ENCODE results near the gene LASP1.
"Not testable (repeated sequence)": the region's sequence is repeated elsewhere in the genome, so short reads cannot be mapped to it uniquely, and the experiment has no call there.

LASP1 gene

DNA sequence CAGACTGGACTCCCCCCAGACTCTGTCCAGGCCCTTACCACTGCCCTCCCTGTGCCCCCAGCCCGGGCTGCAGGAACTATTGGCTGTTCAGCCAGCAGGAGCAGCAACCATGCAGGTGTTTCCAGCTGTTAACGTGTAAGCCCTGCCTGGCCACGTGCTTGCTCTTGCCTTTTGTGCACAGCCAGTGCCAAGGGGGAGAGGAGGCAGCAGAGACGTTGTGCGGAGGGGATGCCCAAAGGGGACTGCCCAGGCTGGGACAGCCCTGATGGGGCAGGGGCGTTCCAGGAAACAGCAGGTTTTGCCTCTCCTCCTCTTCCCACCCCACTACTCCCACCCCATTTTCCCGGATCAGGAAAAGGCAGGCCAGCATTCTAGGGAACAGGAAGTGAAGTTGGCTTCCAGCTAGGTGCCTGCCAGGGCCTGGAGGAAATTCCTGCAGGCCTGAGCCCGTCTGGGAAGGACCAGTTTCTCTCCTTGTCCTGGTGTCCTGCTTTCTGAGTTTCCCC, 38.9 kb downstream of the LASP1 start:
- DNase-seq (ENCODE audit: low read depth, low spot score) = no peak

GRCh38 chr17:38910325-38910724, 40.5 kb downstream of the LASP1 start:
- DNase-seq (ENCODE audit: low read depth, low spot score) = peak; percentile 17

DNA sequence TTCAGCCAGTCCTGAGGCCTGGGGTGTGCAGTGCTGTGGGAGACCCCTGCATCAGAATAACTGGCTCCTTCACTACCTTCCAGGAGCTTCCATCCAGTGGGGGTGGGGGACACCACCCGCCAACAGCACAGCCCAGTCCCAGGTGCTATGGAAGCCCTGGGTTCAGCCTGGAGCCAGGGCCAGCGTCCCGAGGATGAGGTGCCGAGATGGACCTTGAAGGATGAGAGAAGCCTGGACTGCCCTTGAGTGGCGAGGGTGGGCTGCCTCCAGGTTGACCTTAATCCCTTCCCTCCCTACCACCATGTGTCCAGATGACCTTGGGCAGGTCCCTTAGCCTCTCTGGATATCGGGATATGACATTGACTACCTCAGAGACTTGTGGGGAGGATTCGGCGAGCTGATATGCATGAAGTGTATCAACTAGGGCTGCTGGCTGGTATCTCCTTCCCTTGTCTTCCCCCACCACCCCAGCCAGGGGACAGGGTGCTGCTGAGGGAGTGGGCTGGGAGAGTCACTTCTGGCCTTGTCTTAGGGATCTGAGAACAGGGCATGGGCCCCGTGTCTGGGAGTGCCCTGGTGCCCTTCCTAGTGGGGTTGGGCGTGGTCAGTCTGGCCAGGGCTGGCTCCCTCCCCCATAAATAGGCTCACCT, 41.3 kb downstream of the LASP1 start:
- no peak for DNase-seq (ENCODE audit: low read depth, low spot score)

- not testable (repeated sequence) for DNase-seq (ENCODE audit: low read depth, low spot score)
Observed at GRCh38 chr17:38911731-38912081, 41.8 kb downstream of the LASP1 start.

DNA sequence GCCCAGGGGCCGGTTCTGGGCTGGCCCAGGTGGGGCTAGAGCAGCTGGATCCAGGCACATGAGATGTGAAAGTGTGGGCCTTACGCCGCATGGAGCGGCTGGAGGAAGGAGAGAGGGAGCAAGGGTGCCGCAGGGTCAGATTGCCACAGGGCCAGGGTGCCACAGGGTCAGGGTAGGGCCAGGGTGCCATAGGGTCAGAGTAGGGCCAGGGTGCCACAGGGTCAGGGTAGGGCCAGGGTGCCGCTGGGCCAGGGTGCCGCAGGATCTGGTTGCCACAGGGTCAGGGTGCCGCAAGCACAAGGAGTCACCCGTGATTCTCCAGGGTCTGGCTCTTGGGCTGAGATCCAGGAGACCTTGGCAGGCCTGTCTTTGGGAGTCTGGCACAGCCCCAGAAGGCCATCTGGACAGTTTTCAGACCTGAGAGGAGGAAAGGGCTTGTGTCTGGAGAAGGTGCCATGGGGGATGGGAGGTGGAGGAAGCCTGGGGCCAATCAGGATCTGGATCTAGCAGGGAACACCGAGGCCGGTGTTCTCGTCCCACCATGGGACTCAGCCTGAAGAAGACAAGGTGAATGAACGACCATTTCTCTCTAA, 42.5 kb downstream of the LASP1 start:
- DNase-seq (ENCODE audit: low read depth, low spot score) = no peak

DNA sequence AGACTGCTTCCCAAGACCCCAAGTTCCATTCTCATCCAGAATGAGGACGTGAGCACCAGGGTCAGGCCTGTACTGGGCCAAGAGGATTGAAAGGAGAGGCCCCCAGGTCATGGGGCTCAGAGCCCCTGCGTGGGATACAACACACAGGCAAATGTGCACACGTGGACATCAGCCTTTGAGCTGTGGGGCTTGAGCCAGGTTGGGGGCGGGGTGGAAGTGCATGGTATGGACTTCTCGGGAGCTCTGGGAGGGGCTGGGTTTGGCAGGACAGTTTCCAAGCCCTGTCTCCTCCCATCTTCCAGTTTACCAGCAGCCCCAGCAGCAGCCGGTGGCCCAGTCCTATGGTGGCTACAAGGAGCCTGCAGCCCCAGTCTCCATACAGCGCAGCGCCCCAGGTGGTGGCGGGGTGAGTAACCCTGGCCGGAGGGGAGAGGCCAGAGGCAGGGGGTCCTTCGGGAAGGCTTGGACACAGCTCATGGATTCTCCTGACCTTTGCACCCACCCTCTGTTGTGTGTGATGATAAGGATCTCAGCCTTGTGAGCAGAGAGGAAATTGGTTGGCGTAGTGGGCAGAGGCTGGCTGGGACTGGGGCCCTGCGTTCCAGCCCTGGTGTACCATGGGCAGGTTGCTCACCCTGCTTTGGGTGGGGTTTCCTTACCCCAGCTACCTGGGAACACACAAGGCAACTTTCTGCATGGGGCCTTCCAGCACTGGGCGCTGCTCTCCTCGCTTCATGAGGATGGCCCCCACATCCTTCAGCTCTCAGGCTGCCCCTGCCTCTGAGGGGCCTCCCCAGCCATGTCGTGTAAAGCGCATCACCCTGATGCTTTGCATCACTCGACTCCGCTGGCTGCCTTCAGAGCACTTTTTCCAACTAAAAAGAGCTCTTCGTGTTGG, 45.1 kb downstream of the LASP1 start:
- no peak for DNase-seq (ENCODE audit: low read depth, low spot score)

GRCh38 chr17:38915639-38915995, 45.8 kb downstream of the LASP1 start:
- no peak for DNase-seq (ENCODE audit: low read depth, low spot score)

DNA sequence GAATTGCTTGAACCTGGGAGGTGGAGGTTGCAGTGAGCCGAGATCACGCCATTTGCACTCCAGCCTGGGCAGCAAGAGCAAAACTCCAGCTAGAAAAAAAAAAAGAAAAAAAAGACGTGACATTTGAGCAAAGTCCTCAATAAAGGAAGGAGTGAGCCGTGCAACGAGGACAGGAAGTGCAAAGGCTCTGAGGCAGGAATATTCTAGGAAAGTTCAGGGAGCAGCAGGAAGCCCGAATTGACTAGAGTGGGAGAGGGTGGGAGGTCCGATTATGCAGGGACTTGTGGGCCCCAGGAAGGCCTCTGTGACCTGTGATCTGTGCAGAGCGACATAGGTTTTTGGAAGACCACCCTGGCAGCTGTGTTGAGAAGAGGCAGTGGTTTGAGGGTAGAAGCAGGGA, 46.9 kb downstream of the LASP1 start:
- no peak for DNase-seq (ENCODE audit: low read depth, low spot score)

DNA sequence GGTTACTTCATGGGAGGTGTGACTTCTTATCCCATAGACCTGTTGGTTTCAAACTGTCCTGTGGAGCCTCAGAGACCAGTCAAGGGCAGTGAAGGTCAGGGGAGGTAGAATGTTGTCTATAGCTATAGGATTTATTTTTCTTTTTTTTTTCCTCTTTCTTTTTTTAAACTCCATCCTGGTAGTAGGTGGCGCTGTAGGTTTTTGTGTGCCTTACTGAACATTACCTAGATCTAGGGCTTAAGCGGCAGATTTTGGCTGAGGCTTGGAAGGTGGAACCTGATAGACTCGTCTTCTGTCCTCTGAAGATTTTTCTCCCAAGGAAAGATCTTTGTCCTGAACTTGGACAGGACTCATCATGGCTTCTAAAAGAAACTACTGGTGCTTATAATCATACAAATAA, 47.4 kb downstream of the LASP1 start:
- no peak for DNase-seq (ENCODE audit: low read depth, low spot score)

DNA sequence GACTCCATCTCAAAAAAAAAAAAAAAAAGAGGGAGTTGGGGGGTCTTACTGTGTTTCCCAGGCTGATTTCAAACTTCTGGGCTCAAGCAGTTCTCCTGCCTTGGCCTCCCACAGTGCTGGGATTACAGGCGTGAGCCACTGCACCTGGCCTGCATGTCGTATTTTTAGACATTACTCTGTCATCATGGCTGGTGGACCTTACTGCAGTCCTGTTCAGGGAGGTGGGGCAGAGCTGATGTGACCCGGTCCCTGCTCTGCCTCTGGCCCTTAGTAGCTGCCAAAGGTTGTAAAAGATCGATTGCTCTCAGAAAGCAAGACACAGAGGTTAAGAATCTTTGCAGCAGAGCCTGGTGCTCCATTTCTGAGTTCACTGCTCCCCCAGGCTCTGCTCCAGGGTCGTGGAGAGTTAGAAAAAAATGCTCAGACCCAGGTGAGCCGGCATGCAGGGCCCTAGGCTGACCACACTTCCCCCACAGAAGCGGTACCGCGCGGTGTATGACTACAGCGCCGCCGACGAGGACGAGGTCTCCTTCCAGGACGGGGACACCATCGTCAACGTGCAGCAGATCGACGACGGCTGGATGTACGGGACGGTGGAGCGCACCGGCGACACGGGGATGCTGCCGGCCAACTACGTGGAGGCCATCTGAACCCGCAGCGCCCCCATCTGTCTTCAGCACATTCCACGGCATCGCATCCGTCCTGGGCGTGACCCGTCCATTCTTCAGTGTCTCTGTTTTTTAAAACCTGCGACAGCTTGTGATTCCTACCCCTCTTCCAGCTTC, 48.5 kb downstream of the LASP1 start:
- DNase-seq (ENCODE audit: low read depth, low spot score) = no peak

DNA sequence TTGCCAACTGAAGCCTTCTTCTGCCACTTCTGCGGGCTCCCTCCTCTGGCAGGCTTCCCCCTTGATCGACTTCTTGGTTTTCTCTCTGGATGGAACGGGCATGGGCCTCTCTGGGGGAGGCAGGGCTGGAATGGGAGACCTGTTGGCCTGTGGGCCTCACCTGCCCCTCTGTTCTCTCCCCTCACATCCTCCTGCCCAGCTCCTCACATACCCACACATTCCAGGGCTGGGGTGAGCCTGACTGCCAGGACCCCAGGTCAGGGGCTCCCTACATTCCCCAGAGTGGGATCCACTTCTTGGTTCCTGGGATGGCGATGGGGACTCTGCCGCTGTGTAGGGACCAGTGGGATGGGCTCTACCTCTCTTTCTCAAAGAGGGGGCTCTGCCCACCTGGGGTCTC, 49.1 kb downstream of the LASP1 start:
- no peak for DNase-seq (ENCODE audit: low read depth, low spot score)

DNA sequence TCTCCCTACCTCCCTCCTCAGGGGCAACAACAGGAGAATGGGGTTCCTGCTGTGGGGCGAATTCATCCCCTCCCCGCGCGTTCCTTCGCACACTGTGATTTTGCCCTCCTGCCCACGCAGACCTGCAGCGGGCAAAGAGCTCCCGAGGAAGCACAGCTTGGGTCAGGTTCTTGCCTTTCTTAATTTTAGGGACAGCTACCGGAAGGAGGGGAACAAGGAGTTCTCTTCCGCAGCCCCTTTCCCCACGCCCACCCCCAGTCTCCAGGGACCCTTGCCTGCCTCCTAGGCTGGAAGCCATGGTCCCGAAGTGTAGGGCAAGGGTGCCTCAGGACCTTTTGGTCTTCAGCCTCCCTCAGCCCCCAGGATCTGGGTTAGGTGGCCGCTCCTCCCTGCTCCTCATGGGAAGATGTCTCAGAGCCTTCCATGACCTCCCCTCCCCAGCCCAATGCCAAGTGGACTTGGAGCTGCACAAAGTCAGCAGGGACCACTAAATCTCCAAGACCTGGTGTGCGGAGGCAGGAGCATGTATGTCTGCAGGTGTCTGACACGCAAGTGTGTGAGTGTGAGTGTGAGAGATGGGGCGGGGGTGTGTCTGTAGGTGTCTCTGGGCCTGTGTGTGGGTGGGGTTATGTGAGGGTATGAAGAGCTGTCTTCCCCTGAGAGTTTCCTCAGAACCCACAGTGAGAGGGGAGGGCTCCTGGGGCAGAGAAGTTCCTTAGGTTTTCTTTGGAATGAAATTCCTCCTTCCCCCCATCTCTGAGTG, 49.6 kb downstream of the LASP1 start:
- no peak for DNase-seq (ENCODE audit: low read depth, low spot score)

- no peak for DNase-seq (ENCODE audit: low read depth, low spot score)
Observed at GRCh38 chr17:38920374-38921291, 50.8 kb downstream of the LASP1 start.

DNA sequence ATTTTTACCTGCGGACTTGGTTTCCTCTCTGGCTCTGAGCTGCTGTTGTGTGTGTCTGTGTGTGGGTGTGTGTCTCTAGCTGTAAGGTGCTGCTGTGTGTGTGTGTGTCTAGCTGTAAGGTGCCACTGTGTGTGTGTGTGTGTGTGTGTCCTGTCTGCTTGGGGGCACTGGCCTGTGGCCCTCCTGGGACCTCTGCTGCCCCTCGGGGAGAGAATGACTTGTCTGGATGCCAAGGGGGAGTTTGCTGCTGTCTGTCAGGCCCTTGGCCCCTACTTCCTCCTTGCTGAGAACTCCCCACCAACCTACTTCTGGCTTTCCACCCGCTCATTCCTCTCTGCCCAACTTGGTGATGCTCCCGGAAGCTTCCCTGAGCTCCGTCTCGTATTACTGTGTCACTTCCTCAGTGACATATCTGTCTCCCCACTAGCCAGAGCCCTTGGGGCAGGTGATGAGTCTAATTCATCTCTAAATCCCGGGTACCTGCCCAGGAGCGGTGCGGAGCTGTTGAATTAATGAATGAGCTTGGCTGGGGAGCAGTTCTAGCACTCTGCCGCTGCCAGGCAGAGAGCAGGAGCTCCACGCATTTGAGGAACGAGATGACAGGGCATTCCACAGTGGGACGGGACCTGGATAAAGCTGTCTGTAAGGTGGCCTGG, 52.0 kb downstream of the LASP1 start:
- no peak for DNase-seq (ENCODE audit: low read depth, low spot score)

DNA sequence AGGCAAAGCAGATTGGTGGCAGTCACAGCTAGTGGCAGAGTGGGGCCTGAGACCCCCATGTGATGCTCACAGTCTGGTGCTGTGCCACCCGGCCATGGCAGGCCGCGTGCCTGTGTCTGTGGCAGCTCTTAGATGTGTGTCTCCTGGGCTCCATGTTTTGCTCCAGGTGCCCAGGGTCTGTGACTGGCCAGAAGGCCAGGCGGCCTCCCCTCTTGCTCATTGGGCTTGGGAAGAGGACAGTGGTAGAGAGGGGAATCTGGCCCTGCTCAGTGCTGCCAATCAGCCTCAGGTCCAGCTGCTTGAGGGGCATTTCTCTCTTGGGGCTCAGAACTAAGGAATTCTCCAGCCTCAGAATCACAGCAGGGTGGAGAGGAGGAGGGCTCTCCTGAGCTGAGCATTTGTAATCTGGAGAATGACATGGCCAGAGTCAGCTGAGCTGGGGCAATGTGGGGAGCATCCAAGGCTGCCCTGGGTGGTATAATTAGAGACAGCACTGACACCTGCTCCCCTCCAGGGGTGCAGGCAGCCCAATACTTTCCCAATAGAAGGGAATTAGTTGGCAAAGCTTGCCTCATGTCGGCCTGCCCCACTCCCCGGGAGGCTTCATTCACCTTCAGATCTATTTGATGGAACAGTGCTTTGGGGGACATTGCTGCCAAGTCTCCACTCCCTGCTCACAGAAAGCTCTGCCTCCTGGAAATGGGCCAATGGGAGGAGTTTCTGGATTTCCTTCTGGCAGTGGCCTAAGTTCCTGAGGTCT, 52.9 kb downstream of the LASP1 start:
- DNase-seq (ENCODE audit: low read depth, low spot score) = peak; percentile 85

- peak; percentile 66 for DNase-seq (ENCODE audit: low read depth, low spot score)
Observed at GRCh38 chr17:38925263-38925995, 55.6 kb downstream of the LASP1 start, which contains the start of gene LASP1NB. TSS of gene LASP1NB (plus strand) at chr17:38925614.

DNA sequence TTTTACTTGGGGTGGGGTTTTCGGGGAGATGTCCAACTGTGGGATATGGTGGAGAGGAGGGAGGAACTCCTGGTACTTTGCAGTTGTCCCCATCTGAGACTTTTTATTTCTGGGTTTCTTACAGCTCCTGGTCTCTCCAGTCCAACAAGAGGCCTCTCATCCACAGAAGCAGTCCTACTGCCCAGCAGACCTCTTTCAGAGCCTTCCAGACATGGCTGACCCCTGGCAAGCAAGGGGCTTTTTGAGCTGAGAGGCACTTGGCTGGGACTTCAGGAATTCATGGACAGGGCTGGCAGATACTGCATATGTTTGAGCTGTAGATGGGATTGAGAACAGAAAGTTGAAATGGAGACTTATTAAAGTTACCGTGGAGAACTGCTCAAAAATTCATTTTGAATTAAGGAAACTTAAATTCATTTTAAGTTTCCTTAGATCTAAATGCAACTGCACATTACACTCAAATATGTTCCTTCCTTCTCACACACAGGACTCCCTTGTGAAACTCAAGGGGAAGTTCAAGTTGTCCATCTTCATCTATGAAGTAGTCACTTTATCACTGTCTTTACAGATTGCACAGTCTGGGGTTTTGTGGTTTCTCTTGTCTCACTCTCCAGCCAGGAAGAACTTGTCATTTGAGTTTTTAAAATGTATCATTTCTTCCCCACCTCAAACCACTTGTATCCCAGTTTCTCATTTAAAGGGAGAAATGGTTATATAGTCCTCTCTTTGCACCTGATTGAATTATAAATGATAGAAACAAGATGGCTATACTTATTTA, 56.6 kb downstream of the LASP1 start:
- DNase-seq (ENCODE audit: low read depth, low spot score) = no peak
